Aortic smooth muscle cell (primary cell): Measurements from ENCODE around the gene UCP2. TPM values are rescaled to one million over a fixed set of nuclear protein-coding genes. Genes with fewer than 3 reads are reported as not detected.

Experiments
- total RNA-seq: library from RNA; depleted of rRNA; stranded (reverse); fragments of >200 nt; gene quantifications from 2 replicates; pipeline ENCODE4 v1.2.3, GENCODE V29; 2014

Gene UCP2
- total RNA-seq, result 0.40 and 0.44 TPM in 2 replicates

GRCh38 chr11:73982595-73982989, at the start of gene UCP2:
TSS of gene UCP2 (minus strand) at chr11:73982843. CDS start at chr11:73978378, 4,465 bp downstream.

GRCh38 chr11:74008373-74009229, 26.0 kb upstream of the UCP2 start, which contains the start of gene UCP3:
TSS of gene UCP3 (minus strand) at chr11:74009085. CDS start at chr11:74007042, 2,043 bp downstream.

DNA sequence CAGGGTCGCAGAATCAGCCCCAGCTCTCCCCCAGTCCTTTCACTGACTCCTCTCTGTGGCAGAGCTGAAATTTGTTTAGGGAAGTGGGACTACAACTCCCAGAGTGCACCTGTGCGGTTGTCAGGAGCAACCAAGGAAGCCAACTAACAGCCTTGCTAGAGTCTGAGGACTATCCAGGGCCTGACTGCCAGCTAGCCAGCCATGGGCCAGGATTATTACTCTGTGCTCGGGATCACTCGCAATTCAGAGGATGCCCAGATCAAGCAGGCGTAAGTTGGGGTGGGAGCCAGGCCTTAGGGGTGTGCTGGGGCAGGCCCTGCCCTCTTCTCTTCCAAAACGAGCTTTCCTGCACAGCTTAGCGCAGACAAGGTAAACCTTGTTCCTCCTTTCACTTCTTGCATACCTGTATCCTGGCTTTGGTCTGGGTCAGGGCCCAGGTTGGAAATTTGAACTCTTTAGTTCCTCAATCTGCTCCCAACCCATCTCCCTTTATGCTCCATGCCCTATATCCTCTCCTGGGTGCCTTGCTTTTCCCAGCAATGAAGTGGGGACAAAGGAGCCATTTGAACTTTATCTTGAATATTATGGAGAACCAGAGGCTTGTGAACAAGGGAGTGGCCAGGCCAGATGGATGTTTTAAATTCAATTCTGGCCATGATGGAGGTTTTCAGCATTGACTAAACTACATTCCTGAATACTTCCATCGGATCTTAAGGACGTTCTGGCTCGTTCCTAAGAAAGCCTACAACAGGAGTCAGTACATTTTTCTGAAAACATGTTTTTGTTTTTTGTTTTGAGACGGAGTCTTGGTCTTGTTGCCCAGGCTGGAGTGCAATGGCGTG, 31.6 kb downstream of the UCP2 start, which contains the start of gene DNAJB13:
Gene DNAJB13, plus strand, starts transcription at position 158 of the 842 bp plus-strand sequence. Its CDS starts 44 bp downstream, at position 202.

Other genes starting within 250 kb of the UCP2 start
- 127 and 131 TPM in 2 replicates for gene RAB6A, start 221.8 kb downstream of the UCP2 start, total RNA-seq
- gene MRPL48, start 195.0 kb downstream of the UCP2 start, total RNA-seq, result 25.2 and 30.4 TPM in 2 replicates
- gene COA4, start 106.0 kb downstream of the UCP2 start, total RNA-seq, result 45.9 and 72.7 TPM in 2 replicates
- 7.7 and 10.2 TPM in 2 replicates for gene PAAF1, start 105.8 kb downstream of the UCP2 start, total RNA-seq
- gene DNAJB13, start 31.8 kb downstream of the UCP2 start, total RNA-seq, result not detected in 2 replicates
- gene UCP3, start 26.2 kb upstream of the UCP2 start, total RNA-seq, result 0.26 and 0.44 TPM in 2 replicates
- gene C2CD3, start 188.2 kb upstream of the UCP2 start, total RNA-seq, result 5.9 and 7.0 TPM in 2 replicates
- 20.2 and 27.9 TPM in 2 replicates for gene PPME1, start 188.4 kb upstream of the UCP2 start, total RNA-seq